ENCODE data around the gene LRP5. TPM values are rescaled to one million over a fixed set of nuclear protein-coding genes. Genes with fewer than 3 reads are reported as not detected.

Gene LRP5
- total RNA-seq, 1 experiment from 2014 or later: 48.8 TPM

DNA sequence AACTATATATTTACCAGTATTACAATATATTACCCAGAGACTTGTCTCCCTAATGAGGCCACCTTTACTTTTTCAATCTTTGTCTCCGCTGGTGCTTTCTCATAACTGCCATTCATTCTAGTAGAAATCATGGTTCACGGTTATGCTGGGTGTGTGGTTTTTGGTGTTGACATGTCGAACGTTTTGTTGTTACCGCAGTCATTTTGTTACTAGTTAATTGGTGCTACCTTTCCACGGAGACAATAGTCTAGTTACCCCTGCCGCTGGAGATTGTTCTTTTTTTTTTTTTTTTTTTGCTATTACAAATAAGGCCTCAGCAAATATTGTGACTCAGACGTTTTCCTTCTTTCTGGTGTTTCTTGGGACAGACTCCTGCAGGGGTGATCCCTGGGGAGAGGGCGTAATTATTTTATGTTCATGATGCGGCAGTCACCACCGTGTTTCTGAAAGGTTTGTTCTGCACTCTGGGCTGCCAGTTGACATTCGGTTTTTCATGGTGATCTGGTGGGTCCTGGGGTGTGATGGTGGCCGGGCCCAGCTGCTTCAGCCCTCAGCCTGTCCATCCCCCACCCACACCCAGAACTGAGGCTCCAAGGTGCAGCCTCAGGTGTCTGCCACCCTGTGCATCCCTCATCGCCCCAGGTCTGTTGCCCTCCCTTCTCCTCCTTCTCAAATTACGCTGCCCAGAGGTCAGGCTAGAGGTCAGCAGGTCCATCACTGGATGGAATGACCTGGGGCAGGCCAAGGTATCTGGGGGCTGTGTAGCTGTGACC lies 28.6 kb downstream of the LRP5 start (continued):
- TF ChIP-seq ZNF317 (CRISPR knock-in tag; IDR thresholded peaks at IDR 0.05; ENCODE audit: borderline replicate concordance, low read depth) (no peak), FOXK1 (CRISPR knock-in tag; IDR thresholded peaks at IDR 0.05) (no peak), CBFB (CRISPR knock-in tag; IDR thresholded peaks at IDR 0.05; ENCODE audit: low read depth) (no peak)
- TF ChIP-seq, protein P1, sequence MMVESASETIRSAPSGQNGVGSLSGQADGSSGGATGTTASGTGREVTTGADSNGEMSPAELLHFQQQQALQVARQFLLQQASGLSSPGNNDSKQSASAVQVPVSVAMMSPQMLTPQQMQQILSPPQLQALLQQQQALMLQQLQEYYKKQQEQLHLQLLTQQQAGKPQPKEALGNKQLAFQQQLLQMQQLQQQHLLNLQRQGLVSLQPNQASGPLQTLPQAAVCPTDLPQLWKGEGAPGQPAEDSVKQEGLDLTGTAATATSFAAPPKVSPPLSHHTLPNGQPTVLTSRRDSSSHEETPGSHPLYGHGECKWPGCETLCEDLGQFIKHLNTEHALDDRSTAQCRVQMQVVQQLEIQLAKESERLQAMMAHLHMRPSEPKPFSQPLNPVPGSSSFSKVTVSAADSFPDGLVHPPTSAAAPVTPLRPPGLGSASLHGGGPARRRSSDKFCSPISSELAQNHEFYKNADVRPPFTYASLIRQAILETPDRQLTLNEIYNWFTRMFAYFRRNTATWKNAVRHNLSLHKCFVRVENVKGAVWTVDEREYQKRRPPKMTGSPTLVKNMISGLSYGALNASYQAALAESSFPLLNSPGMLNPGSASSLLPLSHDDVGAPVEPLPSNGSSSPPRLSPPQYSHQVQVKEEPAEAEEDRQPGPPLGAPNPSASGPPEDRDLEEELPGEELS (CRISPR knock-in tag; IDR thresholded peaks at IDR 0.05): no peak

DNA sequence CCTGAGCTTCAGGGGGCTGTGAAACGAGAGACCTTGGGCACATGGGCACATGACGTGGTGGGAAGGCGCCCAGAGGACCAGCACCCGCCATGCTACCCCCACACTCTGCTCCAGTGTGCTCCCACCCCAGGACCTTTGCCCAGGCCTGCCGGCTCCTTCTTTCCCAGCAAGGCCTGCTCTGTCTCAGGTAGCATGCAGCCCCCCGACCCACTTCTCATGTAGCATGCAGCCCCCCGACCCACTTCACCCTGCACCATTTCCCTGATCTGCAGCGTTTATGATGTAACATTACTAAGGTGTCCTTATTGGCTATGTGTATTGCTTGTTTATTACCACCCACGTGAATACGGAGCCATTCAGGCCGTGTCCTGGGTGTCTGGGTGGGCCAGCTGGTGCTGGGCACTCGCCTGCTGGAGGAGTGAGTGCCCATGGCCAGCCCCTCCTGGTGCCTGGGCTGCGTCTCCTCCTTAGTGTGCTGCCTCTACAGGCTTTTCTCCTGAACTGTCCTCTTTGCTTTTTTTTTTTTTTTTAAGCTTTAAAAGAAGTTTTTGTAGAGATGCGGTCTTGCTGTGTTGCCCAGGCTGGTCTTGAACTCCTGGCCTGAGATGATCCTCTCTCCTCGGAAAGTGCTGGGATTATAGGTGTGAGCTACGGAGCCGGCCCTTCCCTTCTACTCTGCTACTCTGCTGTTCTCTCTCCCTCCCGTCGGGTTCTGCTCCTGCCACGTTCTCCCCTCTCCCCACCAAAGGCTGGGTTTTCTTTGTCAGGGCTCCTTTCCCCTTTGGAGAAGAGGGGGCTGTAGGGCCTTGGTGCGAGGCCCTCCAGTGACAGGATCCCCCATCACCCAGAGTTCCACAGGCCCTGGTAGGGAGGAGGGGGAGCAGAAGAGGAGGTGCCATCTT lies 29.4 kb downstream of the LRP5 start:
- DNase-seq (ENCODE audit: low spot score): no peak
- Mint-ChIP-seq H3K27ac (peak overlapping the region; percentile 89), H3K36me3 (peaks cover 8% of the 10 kb centered on the region), H3K4me1 (peaks cover 66% of the 10 kb centered on the region), H3K4me3 (no peak overlapping the region), H3K9me3 (peaks cover 8% of the 10 kb centered on the region), H3K27me3 (ENCODE audit: low read depth) (no peaks in the 10 kb centered on the region)
- ATAC-seq: peak; percentile 15
- ChIA-PET CTCF (interaction anchor here (0.5 to 4.7 kb wide), 16 partner anchors 9 to 119 kb away, joined by 3 to 29 read pairs (median 4); partner anchors contain the start of gene PPP6R3), POLR2A (interaction anchor here (0.6 kb wide), 1 partner anchor 86 kb away, joined by 5 read pairs; no protein-coding TSS in a partner anchor)
- TF ChIP-seq, protein P2, sequence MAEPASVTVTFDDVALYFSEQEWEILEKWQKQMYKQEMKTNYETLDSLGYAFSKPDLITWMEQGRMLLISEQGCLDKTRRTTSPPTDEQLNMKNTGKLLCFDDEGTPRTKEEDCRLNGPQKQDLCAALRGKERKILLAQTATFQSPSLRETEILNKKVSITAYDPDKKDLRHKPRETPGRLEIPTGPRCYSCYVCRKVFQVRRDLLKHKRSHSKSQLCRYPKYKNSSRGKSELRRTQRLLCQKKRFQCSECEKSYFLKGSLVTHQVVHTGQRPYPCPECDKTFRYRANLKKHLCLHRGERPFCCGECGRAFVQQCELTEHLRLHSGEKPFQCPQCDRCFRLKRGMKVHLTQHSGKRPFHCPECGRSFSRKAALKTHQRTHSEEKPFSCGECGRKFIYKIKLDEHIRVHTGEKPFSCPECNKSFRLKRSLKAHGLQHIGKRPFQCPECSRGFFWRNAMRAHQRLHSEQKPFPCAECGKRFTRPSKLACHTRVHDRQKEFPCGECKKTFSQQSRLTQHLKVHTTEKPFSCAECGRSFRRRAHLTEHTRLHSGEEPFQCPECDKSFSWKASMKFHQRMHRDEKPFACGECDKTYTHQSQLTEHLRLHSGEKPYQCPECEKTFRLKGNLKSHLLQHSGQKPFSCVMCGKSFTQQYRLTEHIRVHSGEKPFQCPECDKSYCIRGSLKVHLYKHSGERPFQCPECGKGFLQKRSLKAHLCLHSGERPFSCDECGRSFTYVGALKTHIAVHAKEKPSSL (CRISPR knock-in tag; conservative IDR thresholded peaks at IDR 0.05): no peak
- TF ChIP-seq, protein P3, sequence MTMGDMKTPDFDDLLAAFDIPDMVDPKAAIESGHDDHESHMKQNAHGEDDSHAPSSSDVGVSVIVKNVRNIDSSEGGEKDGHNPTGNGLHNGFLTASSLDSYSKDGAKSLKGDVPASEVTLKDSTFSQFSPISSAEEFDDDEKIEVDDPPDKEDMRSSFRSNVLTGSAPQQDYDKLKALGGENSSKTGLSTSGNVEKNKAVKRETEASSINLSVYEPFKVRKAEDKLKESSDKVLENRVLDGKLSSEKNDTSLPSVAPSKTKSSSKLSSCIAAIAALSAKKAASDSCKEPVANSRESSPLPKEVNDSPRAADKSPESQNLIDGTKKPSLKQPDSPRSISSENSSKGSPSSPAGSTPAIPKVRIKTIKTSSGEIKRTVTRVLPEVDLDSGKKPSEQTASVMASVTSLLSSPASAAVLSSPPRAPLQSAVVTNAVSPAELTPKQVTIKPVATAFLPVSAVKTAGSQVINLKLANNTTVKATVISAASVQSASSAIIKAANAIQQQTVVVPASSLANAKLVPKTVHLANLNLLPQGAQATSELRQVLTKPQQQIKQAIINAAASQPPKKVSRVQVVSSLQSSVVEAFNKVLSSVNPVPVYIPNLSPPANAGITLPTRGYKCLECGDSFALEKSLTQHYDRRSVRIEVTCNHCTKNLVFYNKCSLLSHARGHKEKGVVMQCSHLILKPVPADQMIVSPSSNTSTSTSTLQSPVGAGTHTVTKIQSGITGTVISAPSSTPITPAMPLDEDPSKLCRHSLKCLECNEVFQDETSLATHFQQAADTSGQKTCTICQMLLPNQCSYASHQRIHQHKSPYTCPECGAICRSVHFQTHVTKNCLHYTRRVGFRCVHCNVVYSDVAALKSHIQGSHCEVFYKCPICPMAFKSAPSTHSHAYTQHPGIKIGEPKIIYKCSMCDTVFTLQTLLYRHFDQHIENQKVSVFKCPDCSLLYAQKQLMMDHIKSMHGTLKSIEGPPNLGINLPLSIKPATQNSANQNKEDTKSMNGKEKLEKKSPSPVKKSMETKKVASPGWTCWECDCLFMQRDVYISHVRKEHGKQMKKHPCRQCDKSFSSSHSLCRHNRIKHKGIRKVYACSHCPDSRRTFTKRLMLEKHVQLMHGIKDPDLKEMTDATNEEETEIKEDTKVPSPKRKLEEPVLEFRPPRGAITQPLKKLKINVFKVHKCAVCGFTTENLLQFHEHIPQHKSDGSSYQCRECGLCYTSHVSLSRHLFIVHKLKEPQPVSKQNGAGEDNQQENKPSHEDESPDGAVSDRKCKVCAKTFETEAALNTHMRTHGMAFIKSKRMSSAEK (CRISPR knock-in tag; IDR thresholded peaks at IDR 0.05; ENCODE audit: borderline replicate concordance): no peak
- TF ChIP-seq ZNF138 (CRISPR knock-in tag; conservative IDR thresholded peaks at IDR 0.05): no peak
- TF ChIP-seq, protein P4, sequence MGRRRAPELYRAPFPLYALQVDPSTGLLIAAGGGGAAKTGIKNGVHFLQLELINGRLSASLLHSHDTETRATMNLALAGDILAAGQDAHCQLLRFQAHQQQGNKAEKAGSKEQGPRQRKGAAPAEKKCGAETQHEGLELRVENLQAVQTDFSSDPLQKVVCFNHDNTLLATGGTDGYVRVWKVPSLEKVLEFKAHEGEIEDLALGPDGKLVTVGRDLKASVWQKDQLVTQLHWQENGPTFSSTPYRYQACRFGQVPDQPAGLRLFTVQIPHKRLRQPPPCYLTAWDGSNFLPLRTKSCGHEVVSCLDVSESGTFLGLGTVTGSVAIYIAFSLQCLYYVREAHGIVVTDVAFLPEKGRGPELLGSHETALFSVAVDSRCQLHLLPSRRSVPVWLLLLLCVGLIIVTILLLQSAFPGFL (CRISPR knock-in tag; IDR thresholded peaks at IDR 0.05; ENCODE audit: borderline replicate concordance): no peak
- TF ChIP-seq ZNF423 (CRISPR knock-in tag; IDR thresholded peaks at IDR 0.05): no peak
- TF ChIP-seq, protein P5, sequence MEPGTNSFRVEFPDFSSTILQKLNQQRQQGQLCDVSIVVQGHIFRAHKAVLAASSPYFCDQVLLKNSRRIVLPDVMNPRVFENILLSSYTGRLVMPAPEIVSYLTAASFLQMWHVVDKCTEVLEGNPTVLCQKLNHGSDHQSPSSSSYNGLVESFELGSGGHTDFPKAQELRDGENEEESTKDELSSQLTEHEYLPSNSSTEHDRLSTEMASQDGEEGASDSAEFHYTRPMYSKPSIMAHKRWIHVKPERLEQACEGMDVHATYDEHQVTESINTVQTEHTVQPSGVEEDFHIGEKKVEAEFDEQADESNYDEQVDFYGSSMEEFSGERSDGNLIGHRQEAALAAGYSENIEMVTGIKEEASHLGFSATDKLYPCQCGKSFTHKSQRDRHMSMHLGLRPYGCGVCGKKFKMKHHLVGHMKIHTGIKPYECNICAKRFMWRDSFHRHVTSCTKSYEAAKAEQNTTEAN (CRISPR knock-in tag; IDR thresholded peaks at IDR 0.05): no peak
- TF ChIP-seq GRHL2 (CRISPR knock-in tag; IDR thresholded peaks at IDR 0.05; ENCODE audit: insufficient replicate concordance, severe bottlenecking): no peak
- no peak for TF ChIP-seq TEAD1 (CRISPR knock-in tag; IDR thresholded peaks at IDR 0.05)
- no peak for TF ChIP-seq ATF1 (CRISPR knock-in tag; IDR thresholded peaks at IDR 0.05)

All from WTC11 (cell line).